T47D (cell line): Measurements from ENCODE around the gene MYO1B.
A peak's percentile ranks its signal among the peaks of the same experiment; 100 is the strongest.

Experiments
- DNase-seq, 2 experiments: peaks; one replicate each; pipeline versions ENCODE4 v3.0.0 to v3.0.0-alpha.2; 2011 to 2012; ENCODE audit warnings: low read depth in 1 of 2, low spot score in 1 of 2
- JUND ChIP-seq: IDR thresholded peaks from 2 replicates; pipeline ENCODE4 v1.6.1; 2012; ENCODE audit warnings: low read depth
- in situ Hi-C: cut with HindIII; loops from 2 replicates; pipeline ENCODE4 v1.10.0; 2016; ENCODE audit warnings: low sequenced_read_pairs, low pct_unique_long_range_greater_than_20kb

The MYO1B gene

DNA sequence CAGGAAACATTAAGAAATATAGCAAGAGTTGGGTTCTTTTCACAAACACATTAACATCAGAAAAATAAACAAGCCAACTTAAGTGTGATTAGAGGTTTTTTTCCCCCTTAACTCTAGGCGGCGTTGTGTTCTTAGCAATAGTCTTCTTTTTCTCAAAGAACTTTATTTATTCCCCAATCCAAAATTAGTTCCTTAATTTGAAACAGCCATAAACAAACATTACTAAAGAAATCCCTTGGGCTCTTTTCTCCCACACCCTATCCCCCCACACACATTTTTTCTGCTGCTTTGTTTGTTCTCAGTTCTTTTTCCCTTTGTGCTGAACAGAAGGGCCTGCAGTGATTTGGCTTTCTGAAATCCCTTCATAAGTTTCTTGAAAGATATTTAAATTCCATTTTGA, 13.2 kb upstream of the MYO1B start:
- no peak for DNase-seq
- TF ChIP-seq JUND: no peak
- in situ Hi-C loops: no loop called here

DNA sequence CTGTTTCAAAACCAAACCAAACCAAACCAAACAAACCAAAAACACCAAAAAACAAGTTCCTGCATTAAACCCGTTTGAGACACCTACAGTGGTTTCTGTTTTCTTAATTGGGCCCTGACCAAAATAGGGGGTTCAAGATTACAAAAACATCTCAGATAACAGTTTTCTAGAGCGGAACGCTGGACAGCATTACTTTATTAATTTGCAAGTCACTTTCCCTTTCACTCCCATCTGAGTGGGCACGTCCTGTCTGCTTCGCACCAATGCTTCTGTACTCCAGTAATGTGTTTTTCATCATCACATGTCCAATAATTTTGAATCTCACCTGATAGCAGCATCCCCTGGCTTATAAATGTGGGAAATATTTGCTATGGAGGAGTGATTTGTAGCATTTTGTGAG, 11.7 kb upstream of the MYO1B start:
- in situ Hi-C loops: no loop called here
- no peak for DNase-seq
- TF ChIP-seq JUND: no peak

DNA sequence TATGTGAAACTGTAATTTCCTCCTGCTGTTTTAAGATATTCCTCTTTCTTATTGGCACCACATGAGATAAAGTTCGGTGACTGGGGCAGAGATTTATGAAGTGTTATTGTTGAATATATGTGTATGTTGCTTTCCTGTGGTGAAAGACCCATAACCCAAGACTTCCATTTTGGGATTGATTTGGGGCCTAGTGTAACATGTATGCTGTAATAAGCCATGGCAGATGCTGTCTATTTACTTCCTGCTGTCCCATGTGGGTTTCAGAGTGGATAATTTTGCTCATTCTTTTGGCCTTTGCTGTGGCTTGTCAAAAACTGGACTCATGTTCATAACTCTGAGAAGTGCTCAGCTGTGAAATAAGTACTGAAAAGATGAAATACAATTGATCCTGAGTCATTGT, 10.8 kb upstream of the MYO1B start:
- DNase-seq: no peak
- in situ Hi-C loops: no loop called here
- TF ChIP-seq JUND: no peak

DNA sequence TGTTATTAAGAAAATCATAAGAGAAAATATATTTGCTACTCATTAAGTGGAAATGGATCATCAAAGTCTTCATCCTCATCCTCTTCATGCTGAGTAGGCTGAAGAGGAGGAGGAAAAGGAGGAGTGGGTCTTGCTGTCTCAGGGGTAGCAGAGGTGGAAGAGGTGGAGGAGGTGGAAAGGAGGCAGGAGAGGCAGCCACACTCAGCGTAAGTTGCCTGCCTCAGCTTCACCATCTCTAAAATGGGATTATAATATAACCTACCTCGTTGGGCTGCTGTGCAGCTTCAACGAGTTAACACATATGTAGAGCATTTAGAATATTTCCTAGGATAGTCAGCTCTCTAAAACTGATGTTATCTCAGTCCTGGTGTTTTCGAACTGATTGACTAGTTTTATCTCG, 4.3 kb upstream of the MYO1B start:
- DNase-seq: no peak
- TF ChIP-seq JUND: no peak
- in situ Hi-C loops: no loop called here

DNA sequence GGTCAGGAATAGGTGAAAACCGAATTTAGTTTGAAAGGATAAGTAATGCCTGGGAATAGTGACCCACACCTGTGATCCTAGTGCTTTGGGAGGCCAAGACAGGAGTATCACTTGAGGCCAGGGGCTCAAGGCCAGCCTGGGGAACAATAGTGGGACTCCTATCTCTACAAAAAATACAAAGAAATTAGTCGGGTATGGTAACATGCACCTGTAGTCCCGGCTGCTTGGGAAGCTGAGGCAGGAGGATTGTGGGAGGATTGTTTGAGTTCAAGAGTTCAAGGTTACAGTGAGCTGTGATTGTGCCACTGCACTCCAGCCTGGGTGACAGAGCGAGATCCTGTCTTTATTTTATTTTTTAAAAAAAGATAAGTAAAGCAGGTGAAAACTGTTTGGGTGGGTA, 3.8 kb upstream of the MYO1B start:
- no peak for TF ChIP-seq JUND
- in situ Hi-C loops: no loop called here
- no peak for DNase-seq

DNA sequence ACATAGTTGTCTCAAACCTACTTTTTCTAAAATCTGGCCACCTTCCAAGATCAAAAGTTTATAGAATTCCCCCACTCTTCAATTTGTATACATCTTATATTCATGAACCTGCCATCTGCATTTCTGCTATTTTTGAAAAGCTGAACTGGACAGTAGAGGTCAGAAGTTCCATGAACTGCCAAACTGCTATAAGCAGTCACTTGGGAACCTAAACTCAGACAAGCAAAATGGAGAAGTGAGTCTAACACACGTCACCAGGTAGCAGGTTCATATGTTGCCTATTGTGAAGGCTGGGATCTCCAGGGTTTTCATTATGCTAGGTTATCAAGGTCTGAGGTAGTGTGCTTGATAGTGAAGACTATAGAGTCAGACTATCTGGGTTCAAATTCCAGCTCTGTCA, 2.0 kb upstream of the MYO1B start:
- no peak for TF ChIP-seq JUND
- in situ Hi-C loops: no loop called here
- DNase-seq: no peak

DNA sequence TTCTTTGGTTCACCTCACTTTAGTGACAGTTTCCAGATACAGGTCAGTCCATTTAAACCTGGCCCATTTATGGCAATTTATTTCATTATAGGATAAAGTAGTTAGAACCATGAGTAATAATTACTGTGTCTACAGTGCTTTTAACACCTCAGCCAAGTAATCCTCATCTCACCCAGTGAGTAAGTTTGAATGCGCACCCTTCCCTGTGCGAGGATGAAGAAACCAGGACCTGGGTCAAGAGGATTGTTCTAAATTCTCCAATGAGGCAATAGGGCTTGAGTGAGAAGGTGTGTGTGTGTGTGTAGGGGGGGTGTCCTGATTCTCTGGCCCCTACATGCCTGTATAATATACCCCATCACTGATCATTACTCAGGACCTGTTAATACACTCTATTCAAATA, 854 bp upstream of the MYO1B start:
- no peak for TF ChIP-seq JUND
- in situ Hi-C loops: no loop called here

DNA sequence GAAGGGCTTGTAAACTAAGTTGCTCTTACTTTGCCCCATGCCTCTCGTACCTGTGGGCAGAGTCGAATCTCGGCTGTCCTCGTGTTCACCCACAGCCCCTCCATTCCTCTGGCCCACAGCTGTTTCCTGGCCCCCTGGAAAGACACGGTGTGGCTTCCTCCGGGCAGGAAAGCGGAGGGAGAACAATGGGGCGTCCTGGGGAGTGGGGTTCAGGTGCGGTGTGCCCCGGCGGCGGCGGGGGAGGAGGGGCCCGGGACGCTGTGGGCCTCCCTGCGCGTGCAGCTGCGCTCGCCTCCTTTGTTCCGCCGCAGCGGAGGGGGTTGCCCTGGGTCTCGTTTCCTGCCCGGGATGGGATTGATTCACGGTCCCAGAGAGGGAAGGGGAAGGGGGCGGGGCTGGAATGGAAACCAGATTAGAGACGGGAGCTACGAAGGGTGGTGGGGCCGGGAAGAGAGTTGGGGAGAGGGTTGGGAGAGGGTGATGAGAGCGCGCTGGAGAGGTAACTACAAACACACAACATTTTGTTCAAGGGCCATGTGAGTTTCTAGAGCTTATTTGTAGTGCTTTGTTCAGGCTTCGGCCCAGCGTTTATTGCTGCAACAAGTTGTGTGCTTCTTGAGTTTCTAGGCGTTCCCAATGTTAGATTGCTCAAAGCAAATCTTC, 796 bp downstream of the MYO1B start:
- in situ Hi-C loops: no loop called here
- no peak for TF ChIP-seq JUND
- no peak for DNase-seq

More for the DNA sequence above, 854 bp upstream of the MYO1B start:
- DNase-seq: no peak

DNA sequence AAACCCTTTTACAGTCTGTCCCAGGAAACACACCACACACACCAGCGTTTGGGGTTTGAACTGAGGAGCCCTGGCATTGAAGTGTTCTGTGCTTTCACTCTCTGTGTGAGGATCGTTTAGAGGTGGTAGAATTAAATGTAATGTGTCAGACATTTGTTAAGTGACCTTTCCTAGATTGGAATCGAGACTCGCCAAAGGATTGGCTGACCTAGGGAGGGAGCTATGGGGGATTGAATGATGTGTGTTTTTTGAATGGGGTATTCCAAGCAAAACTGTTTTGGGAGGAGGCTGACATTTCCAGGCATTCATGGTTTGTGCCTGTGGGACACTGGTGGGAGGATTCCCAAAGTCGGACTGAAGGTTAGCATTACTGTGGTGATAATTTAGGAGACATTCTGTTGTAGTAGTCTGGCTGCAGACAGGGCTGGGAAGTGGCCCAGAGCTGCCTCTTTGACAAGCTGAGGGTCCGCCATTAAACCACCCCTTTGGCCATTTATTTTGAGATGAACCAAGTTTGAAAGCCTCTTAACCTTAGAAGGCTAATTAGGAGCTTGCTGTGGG, 1.7 kb downstream of the MYO1B start:
- in situ Hi-C loops: no loop called here
- no peak for TF ChIP-seq JUND
- no peak for DNase-seq

DNA sequence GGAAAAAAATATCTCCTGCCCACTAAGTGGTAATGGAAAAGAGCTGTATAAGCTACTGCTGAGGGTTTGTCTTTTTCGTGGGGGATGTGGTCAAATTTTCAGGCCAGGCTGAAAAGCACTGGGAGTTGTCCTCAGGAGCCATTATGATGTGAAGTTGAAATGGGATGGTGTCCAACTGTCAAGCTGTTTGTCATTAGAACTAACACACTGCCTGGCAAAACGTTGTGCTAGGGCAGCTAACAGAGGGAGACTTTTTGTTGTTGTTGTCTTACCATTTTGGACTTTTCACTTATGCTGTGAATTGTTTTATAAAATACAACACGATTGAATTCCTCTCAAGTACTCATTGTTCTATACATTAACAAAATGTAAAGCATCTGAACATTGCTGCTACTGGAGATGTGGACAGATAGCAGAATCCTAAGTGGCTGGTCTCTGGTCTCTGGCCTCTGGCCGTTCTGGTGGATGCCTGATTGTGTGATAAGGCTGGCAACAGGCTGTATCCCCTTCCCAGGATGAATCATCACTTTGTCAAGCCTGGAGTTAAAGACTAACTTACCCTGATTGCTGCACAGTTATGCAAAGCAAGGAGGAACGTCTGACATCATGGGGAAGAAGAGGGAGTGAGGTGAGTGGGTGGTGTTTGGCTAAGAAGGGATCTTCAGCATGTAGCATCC, 2.3 kb downstream of the MYO1B start:
- DNase-seq: no peak
- no peak for TF ChIP-seq JUND
- in situ Hi-C loops: no loop called here

DNA sequence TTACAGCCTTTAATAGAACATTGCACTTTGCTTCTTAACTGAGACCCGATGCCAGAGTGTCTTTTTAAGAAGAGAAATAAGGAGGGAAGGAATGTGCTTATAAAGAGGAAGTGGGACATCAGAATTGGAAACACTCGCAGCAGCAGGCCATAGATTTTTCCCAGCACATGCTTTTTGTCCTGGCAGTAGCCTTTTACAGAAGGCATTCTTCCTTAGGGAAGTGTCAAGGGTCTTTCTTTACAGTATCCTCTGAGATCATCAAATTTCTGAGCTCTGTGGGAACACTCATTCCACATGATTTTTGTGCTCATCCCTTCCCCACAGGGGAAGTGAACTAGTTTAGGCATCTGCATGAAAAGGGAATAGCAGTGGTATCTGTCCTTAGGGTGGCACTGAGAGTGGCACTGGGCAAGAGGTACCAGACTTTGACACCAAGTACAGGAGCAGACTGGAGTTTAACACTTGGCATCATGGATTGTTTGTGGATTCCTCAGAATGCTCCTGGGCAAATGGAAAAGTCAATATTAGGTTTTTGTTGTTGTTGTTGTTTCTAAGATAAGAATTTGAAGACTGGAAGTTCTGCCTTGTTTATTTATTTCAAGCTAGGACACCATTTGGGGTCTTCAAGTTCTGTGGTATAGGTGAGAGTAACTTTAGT, 4.1 kb downstream of the MYO1B start:
- TF ChIP-seq JUND: no peak
- in situ Hi-C loops: no loop called here
- DNase-seq: peak in 1 of 2 experiments; percentile 32

DNA sequence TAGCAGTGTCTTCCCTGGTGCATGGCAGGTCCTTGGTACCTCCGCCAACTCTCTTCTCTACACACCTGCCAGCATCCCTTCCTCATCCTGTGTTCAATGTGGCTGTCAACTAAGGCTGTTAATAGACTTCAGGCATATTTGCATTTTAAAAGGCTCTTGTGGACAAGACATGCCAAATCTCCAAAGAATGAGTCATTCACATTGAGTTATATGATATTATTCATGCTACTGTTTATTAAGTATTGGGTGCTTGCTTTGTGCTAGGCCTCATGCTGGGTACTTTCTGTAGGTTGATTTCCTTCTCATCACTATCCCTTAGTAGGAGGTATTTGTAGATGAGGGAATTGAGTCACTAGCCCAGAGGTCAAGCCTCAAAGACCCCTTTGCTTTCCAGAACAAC, 5.2 kb downstream of the MYO1B start:
- no peak for DNase-seq
- in situ Hi-C loops: no loop called here
- TF ChIP-seq JUND: no peak

DNA sequence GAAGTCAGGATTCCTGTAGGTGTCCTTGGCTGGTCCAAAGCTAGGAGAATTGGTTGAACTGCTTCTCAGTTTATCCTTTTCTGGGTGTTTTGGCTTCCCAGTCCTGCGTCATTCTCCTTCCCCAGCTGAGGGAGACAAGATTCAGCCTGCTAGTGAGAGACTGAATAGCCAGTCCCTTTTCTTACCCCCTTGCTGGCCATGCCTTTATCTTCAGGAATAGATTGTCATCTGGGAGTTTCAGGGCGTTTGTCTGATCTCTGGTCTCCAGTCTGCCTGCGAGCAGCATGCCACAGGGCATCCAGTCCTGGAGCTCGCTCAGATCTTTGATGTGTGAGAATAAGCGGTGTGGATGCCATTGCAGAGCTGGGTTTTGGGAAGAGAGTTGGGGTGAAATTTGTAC, 5.8 kb downstream of the MYO1B start:
- in situ Hi-C loops: no loop called here
- no peak for DNase-seq
- no peak for TF ChIP-seq JUND
